Esophagus muscularis mucosa (tissue), 4 donors: ENCODE results near the gene C19orf18. TPM values are rescaled to one million over a fixed set of nuclear protein-coding genes. Genes with fewer than 3 reads are reported as not detected.

Source experiments
- DNase-seq: peaks from one replicate; pipeline ENCODE4 v3.0.0-alpha.2; 2017; ENCODE audit errors: extremely low spot score
- H3K27ac ChIP-seq, 4 donors: fragments of 200-600 bp; sonication (generic); replicated peaks in 1 of 4; 1 replicate in 3 of 4; 2 replicates in 1 of 4; pipeline ENCODE4 v1.5.1; 2016 to 2019; ENCODE audit warnings: mild to moderate bottlenecking in 1 of 4
- H3K27me3 ChIP-seq, 4 donors: fragments of 200-600 bp; sonication (generic); one replicate each; pipeline versions ENCODE4 v1.5.1 to v1.6.0; 2016 to 2019
- H3K36me3 ChIP-seq, 4 donors: fragments of 200-600 bp; sonication (generic); one replicate each; pipeline ENCODE4 v1.5.1; 2016 to 2019
- H3K4me1 ChIP-seq, 4 donors: fragments of 200-600 bp; sonication (generic); one replicate each; pipeline ENCODE4 v1.5.1; 2016 to 2019
- H3K4me3 ChIP-seq, 4 donors: fragments of 200-600 bp; sonication (generic); 1 replicate in 2 of 4; 2 replicates in 2 of 4; pipeline ENCODE4 v1.5.1; 2016 to 2019; ENCODE audit warnings: mild to moderate bottlenecking in 4 of 4, moderate library complexity in 1 of 4
- H3K9me3 ChIP-seq, 4 donors: fragments of 200-600 bp; sonication (generic); 1 replicate in 3 of 4; 2 replicates in 1 of 4; pipeline ENCODE4 v1.5.1; 2016 to 2019
- EP300 ChIP-seq: sonication (generic); formaldehyde crosslinking; IDR thresholded peaks from one replicate; pipeline ENCODE4 v1.6.1; 2017; ENCODE audit warnings: antibody characterized with exemption
- POLR2A ChIP-seq: fragments of 450-650 bp; IDR thresholded peaks from one replicate; pipeline ENCODE4 v1.6.1; 2017; ENCODE audit warnings: antibody characterized with exemption, moderate library complexity, mild to moderate bottlenecking, low read depth
- POLR2AphosphoS5 ChIP-seq, 2 donors: sonication (generic); formaldehyde crosslinking; IDR thresholded peaks; one replicate each; pipeline ENCODE4 v1.6.1; 2017; ENCODE audit warnings: antibody characterized with exemption in 2 of 2
- whole genome bisulfite sequencing: methylation state at CpG from one replicate; pipeline ENCODE4 v1.1.5; 2018; 5-methylcytosine and 5-hydroxymethylcytosine counted together
- intact Hi-C: fragments of 100-400 bp; cut with DNase I; formaldehyde crosslinking; loops from one replicate; pipeline ENCODE4 v1.15.1; 2023
- total RNA-seq, 4 donors: library from RNA; depleted of rRNA; stranded (reverse); fragments of >200 nt; gene quantifications; one replicate each; pipeline versions ENCODE4 v1.1.0 to v1.2.1, GENCODE V29; 2016
- TF ChIP-seq, protein P1 (sequence below), 3 experiments: fragments of 200-600 bp in 2 of 3; fragments of 450-650 bp in 1 of 3; sonication (generic) in 2 of 3; IDR thresholded peaks; one replicate each; pipeline ENCODE4 v1.5.1; 2017 to 2019; ENCODE audit warnings: antibody characterized with exemption in 3 of 3, mild to moderate bottlenecking in 2 of 3, moderate library complexity in 1 of 3

The C19orf18 gene
- total RNA-seq, 4 donors from 2014 or later: 0.40 to 0.84 (median 0.83) TPM; not detected in 1

DNA sequence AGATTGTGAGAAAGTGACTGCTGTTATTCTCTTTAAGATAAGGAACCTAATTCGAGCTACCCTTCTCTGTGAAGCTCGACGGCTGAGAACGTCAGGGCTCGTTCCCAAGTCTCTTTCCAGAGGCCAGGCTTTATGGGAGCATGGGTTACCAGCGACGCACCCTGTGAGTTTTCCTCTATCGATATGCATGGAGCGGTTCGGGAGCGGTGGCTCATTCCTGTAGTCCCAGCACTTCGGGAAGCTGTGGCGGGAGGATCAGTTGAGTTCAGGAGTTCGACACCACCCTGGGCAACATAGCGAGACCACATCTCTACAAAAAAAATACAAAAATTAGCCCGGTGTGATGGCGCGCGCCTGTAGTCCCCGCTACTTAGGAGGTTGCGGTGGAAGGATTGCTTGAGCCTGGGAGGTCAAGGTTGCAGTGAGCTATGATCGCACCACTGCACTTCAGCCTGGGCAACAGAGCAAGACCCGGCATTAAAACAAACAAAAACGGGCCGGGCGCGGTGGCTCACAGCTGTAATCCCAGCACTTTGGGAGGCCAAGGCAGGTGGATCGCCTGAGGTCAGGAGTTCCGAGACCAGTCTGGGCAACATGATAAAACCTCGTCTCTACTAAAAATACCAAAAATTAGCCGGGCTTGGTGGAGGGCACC lies 29.0 kb upstream of the C19orf18 start:
- H3K36me3 ChIP-seq: peaks cover 37 to 61% (median 59%) of the 10 kb centered on the region in 4 donors
- peaks cover 0 to 83% (median 56%) of the 10 kb centered on the region in 4 donors for H3K9me3 ChIP-seq
- DNase-seq: no peak
- H3K4me1 ChIP-seq: peaks cover 25 to 36% (median 26%) of the 10 kb centered on the region in 4 donors
- peak overlapping the region; percentile 87 to 97 (median 96) for H3K4me3 ChIP-seq
- intact Hi-C loops: loop anchor here (5.0 kb wide), 1 partner anchor 66 kb away; the partner anchor contains the start of gene ZNF418
- H3K27ac ChIP-seq: peak overlapping the region; percentile 91 to 96 (median 94)
- TF ChIP-seq, protein P1, sequence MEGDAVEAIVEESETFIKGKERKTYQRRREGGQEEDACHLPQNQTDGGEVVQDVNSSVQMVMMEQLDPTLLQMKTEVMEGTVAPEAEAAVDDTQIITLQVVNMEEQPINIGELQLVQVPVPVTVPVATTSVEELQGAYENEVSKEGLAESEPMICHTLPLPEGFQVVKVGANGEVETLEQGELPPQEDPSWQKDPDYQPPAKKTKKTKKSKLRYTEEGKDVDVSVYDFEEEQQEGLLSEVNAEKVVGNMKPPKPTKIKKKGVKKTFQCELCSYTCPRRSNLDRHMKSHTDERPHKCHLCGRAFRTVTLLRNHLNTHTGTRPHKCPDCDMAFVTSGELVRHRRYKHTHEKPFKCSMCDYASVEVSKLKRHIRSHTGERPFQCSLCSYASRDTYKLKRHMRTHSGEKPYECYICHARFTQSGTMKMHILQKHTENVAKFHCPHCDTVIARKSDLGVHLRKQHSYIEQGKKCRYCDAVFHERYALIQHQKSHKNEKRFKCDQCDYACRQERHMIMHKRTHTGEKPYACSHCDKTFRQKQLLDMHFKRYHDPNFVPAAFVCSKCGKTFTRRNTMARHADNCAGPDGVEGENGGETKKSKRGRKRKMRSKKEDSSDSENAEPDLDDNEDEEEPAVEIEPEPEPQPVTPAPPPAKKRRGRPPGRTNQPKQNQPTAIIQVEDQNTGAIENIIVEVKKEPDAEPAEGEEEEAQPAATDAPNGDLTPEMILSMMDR (IDR thresholded peaks at IDR 0.05): no peak
- TF ChIP-seq POLR2AphosphoS5 (IDR thresholded peaks at IDR 0.05) (no peak), EP300 (no peak), POLR2A (no peak)
- 18% methylated on average over 26 of the region's 31 CpGs for WGBS
- no peaks in the 10 kb centered on the region for H3K27me3 ChIP-seq

DNA sequence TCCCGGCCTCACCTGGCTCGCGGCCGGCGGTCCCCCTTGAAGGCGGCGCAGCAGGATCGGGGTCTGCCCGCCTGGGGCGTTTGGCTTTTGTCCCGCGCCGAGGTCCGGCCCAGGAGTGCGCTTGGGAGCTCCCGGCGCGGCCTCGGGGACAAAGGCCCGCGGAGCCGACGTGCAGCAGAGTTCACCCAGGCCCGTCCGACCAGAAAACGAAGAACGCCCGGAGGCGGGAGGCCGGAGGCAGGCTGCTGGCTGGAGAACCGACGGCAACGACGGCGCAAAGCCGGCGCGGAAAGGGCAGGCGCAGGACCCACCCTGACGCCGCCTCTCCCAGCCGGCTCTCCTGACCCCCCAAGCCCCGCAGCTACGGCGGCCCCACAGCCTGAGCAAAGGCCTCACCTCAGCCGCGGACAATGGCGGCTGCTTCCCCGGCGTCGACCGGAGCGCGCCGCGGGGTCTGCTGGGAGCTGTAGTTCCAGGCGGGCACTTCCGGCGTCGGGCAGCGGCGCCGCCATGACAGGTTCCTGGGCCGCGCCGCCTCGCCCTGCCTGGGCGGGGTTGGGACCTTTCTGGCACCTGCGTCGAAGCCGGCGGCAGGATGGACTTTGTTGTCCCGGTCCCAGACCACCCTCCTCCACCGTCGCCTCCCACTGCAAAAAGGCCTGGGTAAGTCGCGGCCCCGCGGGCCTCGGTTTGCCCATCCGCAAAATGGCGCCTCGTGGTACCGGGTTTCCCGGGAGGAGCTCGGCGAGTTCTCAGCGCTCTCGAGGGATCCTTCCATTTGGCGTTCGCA lies 28.2 kb upstream of the C19orf18 start, which contains the start of gene ZNF606:
TSS of gene ZNF606 (minus strand) at position 437 of the 790 bp plus-strand sequence. CDS start 1,501 bp downstream, outside the sequence.
- WGBS: 3% methylated on average over 5 of the region's 91 CpGs
- Histone ChIP-seq H3K27ac (peak within 1 kb of the TSS; percentile 91 to 96 (median 94)), H3K9me3 (peaks cover 0 to 83% (median 51%) of the 10 kb centered on the region in 4 donors), H3K27me3 (no peaks in the 10 kb centered on the region), H3K4me3 (peak within 1 kb of the TSS; percentile 87 to 97 (median 96)), H3K4me1 (peaks cover 25 to 36% (median 26%) of the 10 kb centered on the region in 4 donors), H3K36me3 (peaks cover 44 to 68% (median 66%) of the 10 kb centered on the region in 4 donors)
- peak; percentile 93 for DNase-seq
- intact Hi-C loops: loop anchor here (5.0 kb wide), 1 partner anchor 65 kb away; the partner anchor contains the start of gene ZNF418
- TF ChIP-seq POLR2A (peak; percentile 60), EP300 (no peak), POLR2AphosphoS5 (IDR thresholded peaks at IDR 0.05) (peak; percentile 92 to 95)

GRCh38 chr19:58001895-58002369 lies 27.6 kb upstream of the C19orf18 start:
- Histone ChIP-seq H3K9me3 (peaks cover 0 to 83% (median 46%) of the 10 kb centered on the region in 4 donors), H3K27ac (peak overlapping the region; percentile 91 to 96 (median 94))

GRCh38 chr19:58000677-58001076 lies 26.3 kb upstream of the C19orf18 start:
- peaks cover 0 to 82% (median 43%) of the 10 kb centered on the region in 4 donors for H3K9me3 ChIP-seq
- peaks cover 25 to 36% (median 26%) of the 10 kb centered on the region in 4 donors for H3K4me1 ChIP-seq
- peaks cover 48 to 68% (median 67%) of the 10 kb centered on the region in 4 donors for H3K36me3 ChIP-seq
- WGBS: 97% methylated on average over 4 of the region's 4 CpGs
- no peak overlapping the region for H3K4me3 ChIP-seq
- H3K27ac ChIP-seq: no peak overlapping the region
- DNase-seq: no peak
- intact Hi-C loops: loop anchor here (5.0 kb wide), 1 partner anchor 63 kb away; the partner anchor contains the start of gene ZNF418
- H3K27me3 ChIP-seq: no peaks in the 10 kb centered on the region
- TF ChIP-seq EP300 (no peak), POLR2A (no peak), POLR2AphosphoS5 (IDR thresholded peaks at IDR 0.05) (no peak)
- TF ChIP-seq, protein P1 (IDR thresholded peaks at IDR 0.05): no peak

More at GRCh38 chr19:58001895-58002369, 27.6 kb upstream of the C19orf18 start:
- Histone ChIP-seq H3K27me3 (no peaks in the 10 kb centered on the region), H3K4me1 (peaks cover 25 to 36% (median 26%) of the 10 kb centered on the region in 4 donors), H3K36me3 (peaks cover 51 to 69% (median 67%) of the 10 kb centered on the region in 4 donors), H3K4me3 (peak overlapping the region; percentile 87 to 97 (median 96))
- TF ChIP-seq, protein P1 (IDR thresholded peaks at IDR 0.05): no peak
- TF ChIP-seq POLR2AphosphoS5 (IDR thresholded peaks at IDR 0.05): no peak
- TF ChIP-seq EP300: no peak
- no peak for TF ChIP-seq POLR2A
- intact Hi-C loops: loop anchor here (5.0 kb wide), 1 partner anchor 65 kb away; the partner anchor contains the start of gene ZNF418
- WGBS: 13% methylated on average over 13 of the region's 23 CpGs
- DNase-seq: no peak
